ENCODE results near the gene MYLK3. TPM values are rescaled to one million over a fixed set of nuclear protein-coding genes. Genes with fewer than 3 reads are reported as not detected.

The MYLK3 gene
- total RNA-seq, 4 donors from 2014 or later = 0.11 to 0.86 (median 0.19) TPM; not detected in 1

DNA sequence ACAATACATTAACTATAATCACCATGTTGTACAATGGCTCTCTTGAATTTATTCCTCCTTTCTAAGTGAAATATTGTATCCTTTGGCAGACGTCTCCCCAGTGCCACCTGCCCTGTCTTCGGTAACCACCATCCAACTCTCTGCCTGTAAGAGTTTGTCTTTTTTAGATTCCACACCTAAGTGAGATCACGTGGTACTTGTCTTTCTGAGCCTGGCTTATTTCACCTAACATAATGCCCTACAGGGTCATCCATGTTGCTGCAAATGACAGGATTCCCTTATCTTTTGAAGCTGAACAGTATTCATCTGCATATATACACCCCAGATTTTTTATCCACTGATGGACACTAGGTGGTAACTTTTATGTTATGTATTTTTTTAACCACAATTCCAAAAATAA, 34.5 kb downstream of the MYLK3 start:
- intact Hi-C loops (cut with DNase I; ENCODE audit: low total_unique reads) = no loop called here
- DNase-seq (ENCODE audit: low spot score in 2 of 2) = no peak
- TF ChIP-seq, protein P1, sequence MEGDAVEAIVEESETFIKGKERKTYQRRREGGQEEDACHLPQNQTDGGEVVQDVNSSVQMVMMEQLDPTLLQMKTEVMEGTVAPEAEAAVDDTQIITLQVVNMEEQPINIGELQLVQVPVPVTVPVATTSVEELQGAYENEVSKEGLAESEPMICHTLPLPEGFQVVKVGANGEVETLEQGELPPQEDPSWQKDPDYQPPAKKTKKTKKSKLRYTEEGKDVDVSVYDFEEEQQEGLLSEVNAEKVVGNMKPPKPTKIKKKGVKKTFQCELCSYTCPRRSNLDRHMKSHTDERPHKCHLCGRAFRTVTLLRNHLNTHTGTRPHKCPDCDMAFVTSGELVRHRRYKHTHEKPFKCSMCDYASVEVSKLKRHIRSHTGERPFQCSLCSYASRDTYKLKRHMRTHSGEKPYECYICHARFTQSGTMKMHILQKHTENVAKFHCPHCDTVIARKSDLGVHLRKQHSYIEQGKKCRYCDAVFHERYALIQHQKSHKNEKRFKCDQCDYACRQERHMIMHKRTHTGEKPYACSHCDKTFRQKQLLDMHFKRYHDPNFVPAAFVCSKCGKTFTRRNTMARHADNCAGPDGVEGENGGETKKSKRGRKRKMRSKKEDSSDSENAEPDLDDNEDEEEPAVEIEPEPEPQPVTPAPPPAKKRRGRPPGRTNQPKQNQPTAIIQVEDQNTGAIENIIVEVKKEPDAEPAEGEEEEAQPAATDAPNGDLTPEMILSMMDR (IDR thresholded peaks at IDR 0.05) = no peak
- no peak for TF ChIP-seq POLR2A (IDR thresholded peaks at IDR 0.05)
- H3K4me3 ChIP-seq (ENCODE audit: low read depth, poor library complexity, severe bottlenecking) = no peak overlapping the region
- 71 to 81% methylated on average over 3 of the region's 3 CpGs for WGBS, 2 donors

DNA sequence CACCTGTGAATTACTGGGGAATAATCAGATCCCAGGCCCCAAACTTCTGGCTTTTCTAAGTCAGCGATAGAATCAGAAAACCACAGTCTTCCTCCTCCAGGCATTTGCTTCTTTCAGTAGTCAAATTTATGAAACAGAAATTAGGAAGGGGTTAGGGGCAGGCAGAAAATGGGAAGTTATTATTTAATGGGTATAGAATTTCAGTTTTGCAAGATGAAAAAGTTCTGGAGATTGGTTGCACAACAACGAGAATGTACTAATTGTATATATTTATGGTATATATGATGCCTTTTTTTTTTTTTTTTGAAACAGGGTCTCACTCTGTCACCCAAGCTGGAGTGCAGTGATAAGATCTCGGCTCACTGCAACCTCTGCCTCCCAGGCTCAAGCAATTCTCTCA, 35.2 kb downstream of the MYLK3 start:
- H3K4me3 ChIP-seq (ENCODE audit: low read depth, poor library complexity, severe bottlenecking) = no peak overlapping the region
- DNase-seq (ENCODE audit: low spot score in 2 of 2) = no peak
- intact Hi-C loops (cut with DNase I; ENCODE audit: low total_unique reads) = no loop called here
- TF ChIP-seq, protein P1 (IDR thresholded peaks at IDR 0.05) = no peak
- no peak for TF ChIP-seq POLR2A (IDR thresholded peaks at IDR 0.05)
- WGBS, 2 donors = 79 to 81% methylated on average over 3 of the region's 3 CpGs

DNA sequence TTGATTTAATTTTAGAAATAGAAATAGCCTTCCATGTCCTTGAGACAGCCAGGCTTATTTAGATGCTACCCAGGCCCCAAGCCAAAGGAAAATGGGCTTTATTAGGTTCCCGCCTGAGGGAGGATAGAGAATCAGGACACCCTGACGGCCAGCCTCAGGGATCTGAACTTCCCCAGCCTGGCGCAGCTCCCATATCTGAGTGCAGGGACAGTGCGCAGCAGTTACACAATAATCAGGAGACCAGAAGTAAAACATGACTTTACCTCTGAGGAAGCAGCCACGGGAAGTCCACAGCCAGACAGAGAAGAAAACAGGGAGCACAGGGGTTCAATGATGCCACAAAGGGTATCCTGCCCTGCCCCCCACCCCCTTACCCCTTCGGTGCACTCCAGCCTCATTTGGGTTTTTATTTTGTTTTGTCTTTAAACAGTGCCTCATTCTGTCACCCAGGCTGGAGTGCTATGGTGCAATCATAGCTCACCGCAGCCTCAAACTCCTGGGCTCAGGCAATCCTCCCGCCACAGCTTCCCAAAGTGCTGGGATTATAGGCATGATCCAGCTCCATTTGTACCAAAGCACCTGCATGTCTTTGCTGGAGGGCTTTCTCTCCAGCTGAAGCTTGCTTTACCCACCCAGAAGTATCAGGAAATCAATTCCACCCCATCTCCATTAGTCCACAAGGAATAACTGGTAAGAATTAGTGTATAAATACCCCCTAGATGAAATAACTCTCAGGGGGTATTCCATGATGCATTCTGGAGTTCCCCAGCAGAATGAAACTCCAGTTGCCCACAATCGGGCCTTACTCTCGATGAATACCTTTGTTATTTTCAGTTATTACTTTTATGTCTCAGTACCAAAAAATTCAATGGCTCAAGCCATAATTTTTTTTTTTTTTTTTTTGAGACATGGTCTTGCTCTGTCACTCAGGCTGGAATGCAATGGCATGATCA, 36.8 kb downstream of the MYLK3 start:
- no peak for TF ChIP-seq POLR2A (IDR thresholded peaks at IDR 0.05)
- TF ChIP-seq, protein P1 (IDR thresholded peaks at IDR 0.05) = no peak
- intact Hi-C loops (cut with DNase I; ENCODE audit: low total_unique reads) = no loop called here
- DNase-seq (ENCODE audit: low spot score in 2 of 2) = peak in 1 of 2 donors; percentile 23
- no peak overlapping the region for H3K4me3 ChIP-seq (ENCODE audit: low read depth, poor library complexity, severe bottlenecking)
- WGBS, 2 donors = 72 to 75% methylated on average over 10 of the region's 10 CpGs

DNA sequence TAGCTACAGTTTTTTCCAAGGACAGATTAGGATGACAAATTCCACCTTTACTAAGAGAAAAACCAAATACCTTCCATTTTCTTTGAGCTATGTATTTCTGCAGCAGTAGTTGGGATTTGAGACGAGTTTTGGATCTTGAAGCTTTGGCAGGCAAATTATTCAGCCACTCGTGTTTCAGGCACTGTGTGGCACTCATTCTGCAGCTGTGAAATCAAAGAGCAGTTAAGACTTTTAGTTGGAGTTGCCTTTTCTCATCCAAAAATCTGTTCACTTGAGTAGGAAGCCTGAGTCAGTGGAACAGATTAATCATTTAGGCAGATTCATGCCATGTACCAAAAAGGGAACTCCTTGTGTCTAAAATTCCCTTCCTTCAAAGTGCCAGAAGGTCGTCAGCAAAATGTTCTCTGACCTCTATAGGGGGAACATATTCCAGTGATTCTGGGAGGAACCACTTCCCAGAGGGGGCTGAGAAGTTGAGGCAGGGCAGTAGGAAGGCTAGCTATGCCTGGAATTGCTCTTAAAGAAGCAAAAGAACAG, 38.6 kb downstream of the MYLK3 start:
- TF ChIP-seq, protein P1 (IDR thresholded peaks at IDR 0.05) = no peak
- no peak for TF ChIP-seq POLR2A (IDR thresholded peaks at IDR 0.05)
- no peak overlapping the region for H3K4me3 ChIP-seq (ENCODE audit: low read depth, poor library complexity, severe bottlenecking)
- no peak for DNase-seq (ENCODE audit: low spot score in 2 of 2)
- intact Hi-C loops (cut with DNase I; ENCODE audit: low total_unique reads) = no loop called here
- WGBS, 2 donors = 37 to 41% methylated on average over 3 of the region's 3 CpGs

DNA sequence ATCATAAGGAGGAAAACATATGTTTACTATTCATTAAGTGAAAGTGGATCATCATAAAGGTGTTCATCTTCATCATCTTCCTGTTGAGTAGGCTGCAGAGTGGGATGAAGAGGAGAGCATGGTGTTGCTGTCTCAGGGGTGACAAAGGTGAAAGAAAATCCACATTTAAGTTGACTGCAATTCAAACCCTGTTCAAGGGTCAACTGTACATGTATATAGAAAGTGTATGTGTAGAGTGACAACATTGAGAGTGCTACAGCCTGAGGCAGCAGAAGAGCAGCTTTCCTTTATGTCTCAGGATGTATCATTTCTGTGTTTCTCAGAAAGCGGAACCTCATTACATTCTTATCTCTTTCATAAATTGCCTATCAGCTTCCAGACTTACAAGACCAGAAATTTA, 41.5 kb downstream of the MYLK3 start:
- WGBS, 2 donors = 0% methylated on average over 1 of the region's 1 CpG
- intact Hi-C loops (cut with DNase I; ENCODE audit: low total_unique reads) = no loop called here
- no peak for DNase-seq (ENCODE audit: low spot score in 2 of 2)
- no peak for TF ChIP-seq POLR2A (IDR thresholded peaks at IDR 0.05)
- TF ChIP-seq, protein P1 (IDR thresholded peaks at IDR 0.05) = no peak
- H3K4me3 ChIP-seq (ENCODE audit: low read depth, poor library complexity, severe bottlenecking) = no peak overlapping the region

Measured in lower leg skin (tissue), 4 donors.